ENCODE data around the gene MRPL42.
"Not testable (repeated sequence)": the region's sequence is repeated elsewhere in the genome, so short reads cannot be mapped to it uniquely, and the experiment has no call there.

MRPL42 gene

DNA sequence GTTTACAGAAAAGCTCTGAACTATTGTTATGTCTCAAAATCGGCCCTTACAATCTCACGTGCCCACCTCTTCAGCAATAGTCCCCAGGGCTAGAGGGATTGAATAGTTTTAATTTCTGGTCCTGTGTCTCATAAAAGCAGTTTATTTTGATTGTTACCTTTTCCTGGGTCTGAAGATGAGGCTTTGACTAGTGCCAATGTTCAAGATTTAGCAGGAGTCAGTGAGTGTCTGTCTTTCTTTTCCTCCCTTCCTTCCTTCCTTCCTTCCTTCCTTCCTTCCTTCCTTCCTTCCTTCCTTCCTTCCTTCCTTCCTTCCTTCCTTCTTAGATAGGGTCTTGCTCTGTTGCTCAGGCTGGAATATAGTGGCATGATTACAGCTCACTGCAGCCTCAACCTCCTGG lies 80.5 kb downstream of the MRPL42 start:
- DNase-seq (ENCODE audit: low spot score), result no peak

DNA sequence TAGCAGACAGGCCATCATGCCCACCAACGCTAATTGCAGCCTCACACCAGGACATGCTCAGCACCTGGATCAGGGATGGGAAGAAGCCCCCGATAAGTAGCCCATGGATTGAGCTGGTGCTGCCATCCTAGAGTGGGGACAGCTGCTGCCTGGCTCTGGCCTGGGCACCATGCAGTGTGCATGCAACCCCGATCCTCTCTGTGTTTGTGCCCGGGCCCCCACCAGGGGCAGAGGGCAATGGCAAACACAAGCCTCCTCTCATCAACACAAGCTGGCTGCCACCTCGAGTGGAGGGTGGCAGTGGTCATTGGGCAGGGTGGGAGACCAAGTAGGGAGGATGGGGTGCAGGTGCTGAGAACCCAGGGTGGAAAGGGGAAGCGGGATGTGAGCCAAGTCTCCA lies 81.9 kb downstream of the MRPL42 start:
- DNase-seq (ENCODE audit: low spot score), result no peak

DNA sequence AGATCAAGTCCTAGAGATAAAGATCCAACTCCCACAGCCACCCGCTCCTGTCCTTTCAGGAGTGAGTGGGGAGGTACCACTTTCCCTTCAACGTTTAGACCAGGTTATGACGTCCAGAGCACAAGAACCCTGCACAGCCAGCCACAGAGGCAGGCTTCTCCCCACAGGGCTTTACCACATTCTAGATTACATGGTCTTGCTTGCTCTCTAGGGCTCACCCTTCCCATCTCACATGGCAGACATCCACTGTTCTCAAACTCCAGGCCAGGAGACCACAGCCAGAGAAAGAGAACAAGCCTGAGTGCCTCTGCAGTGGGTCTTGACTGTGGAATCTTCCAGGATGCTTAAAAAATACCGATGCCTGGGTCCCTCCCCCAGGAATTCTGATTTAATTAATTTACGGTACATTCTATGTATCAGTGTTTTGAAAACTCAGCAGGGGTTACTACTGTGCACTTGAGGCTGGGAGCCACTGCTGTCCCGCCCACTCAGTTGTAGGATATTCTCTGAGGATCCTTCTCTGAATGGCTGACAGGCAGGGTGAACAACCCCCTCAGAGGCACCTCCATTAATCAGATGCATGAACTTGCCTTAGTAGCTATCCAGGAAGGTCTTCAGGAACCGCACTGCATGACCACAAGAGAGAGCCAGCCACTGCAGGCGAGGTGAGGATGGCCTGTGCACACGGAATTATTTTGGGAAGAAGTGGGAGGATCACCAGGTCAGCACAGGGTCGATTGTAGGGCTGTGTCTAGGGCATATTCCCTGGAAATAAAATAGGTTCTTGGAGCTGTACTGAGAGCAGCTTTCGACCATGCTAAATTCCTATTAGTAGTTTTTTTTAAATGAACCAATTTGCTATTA lies 83.7 kb downstream of the MRPL42 start:
- DNase-seq (ENCODE audit: low spot score), result no peak

DNA sequence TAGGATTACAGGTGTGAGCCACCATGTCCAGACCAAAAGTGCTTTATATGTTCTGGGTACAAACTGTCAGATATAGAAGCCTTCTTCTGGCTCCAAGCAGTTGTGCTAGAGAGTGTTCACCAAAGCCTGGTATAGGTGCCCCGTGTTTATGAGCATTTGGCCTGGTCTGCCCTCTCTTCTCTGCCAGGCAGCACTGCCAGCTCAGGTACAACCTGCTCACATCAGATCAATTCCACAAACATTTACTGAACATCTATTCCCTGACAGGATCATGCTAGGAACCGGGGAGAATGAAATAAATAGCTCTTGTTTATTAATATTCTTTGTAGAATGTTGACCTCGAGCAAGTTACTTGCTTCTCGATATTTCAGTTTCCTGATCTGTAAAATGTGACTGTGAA lies 85.1 kb downstream of the MRPL42 start:
- no peak for DNase-seq (ENCODE audit: low spot score)

DNA sequence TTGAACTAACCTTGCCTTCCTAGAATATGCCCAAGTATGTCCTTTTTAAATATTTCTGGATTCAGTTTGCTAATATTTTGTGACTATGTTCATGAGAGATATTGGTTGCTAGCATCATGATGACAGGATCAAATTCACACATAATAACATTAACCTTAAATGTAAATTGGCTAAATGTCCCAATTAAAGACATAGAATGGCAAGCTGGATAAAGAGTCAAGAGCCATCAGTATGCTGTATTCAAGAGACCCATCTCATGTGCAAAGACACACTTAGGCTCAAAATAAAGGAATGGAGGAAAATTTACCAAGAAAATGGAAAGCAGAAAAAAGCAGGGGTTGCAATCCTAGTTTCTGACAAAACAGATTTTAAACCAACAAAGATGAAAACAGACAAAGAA lies 90.6 kb downstream of the MRPL42 start:
- not testable (repeated sequence) for DNase-seq (ENCODE audit: low spot score)

DNA sequence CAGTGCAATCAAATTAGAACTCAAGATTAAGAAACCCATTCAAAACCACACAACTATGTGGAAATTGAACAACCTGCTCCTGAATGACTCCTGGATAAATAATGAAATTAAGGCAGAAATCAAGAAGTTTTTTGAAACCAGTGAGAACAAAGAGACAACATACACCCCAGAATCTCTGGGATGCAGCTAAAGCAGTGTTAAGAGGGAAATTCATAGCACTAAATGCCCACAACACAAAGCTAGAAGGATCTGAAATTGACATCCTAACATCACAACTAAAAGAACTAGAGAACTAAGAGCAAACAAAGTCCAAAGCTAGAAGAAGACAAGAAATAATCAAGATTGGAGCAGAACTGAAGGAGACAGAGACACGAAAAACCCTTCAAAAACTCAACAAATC lies 91.4 kb downstream of the MRPL42 start:
- not testable (repeated sequence) for DNase-seq (ENCODE audit: low spot score)

DNA sequence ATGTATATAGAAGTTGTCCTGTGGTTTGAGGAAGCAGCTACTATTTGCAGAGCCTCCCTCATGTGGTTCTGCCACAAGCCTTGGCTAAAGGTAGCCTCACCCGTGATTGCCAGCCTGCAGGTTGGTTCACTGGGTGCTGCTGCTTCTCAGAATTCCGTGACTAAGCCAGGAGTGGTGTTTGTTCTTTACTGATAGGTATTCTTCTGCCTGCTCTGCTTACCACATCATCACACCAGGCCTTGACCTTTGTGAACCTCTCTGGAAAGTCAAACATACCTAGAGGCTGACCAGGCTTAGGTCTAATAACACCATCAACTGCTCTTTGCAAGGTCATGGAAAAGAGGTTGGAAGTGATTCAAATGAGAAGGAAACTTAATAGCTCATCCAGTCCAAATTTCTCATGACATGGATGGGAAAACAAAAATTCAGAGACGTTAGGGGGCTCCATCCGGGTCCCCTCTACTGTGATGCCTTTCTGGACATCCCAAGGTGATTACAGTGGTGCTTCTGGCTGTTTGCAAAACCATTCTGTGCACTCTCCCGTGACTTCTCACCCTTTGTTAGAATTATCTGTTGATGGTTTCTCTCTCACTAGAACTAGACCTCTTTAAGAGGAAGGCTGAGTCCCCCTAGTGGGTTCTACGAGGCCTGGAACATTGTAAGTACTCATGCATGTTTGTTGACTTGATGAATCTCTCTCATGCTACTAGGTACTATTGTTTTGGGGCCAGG lies 96.7 kb downstream of the MRPL42 start:
- peak; percentile 17 for DNase-seq (ENCODE audit: low spot score)

DNA sequence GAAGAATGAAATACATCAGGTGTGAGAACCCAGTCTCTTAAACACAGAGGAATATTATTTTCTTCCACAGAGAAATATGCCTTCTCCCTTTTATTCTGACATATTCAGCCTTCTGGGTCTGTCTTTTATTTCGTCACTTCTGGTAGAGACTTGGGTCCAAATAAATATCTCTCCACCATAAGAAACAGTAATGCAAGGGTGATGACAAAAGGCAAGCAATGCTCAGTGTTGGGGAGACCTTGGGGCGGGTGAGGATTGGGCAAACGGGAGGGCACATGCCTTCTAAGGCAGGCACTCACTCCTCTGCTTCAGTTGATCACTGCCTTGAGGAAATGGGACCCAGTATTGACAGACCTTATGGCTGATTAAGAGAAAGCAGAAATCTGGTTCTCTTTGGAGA lies 98.4 kb downstream of the MRPL42 start:
- DNase-seq (ENCODE audit: low spot score), result no peak

Measured in AG08396 (cell line).